Measurements from ENCODE around the gene HMG20B.
"Not testable (repeated sequence)": the region's sequence is repeated elsewhere in the genome, so short reads cannot be mapped to it uniquely, and the experiment has no call there.

Gene HMG20B

GRCh38 chr19:3572855-3573161, at the start of gene HMG20B:
HMG20B (plus strand) TSS chr19:3572944; CDS start chr19:3573310, 366 bp downstream.
- no peak for DNase-seq (ENCODE audit: low read depth in 1 of 2, low spot score in 1 of 2)

- no peak for DNase-seq (ENCODE audit: low read depth in 1 of 2, low spot score in 1 of 2)
These were observed 49.2 kb upstream of the HMG20B start for GRCh38 chr19:3523361-3524077.

DNA sequence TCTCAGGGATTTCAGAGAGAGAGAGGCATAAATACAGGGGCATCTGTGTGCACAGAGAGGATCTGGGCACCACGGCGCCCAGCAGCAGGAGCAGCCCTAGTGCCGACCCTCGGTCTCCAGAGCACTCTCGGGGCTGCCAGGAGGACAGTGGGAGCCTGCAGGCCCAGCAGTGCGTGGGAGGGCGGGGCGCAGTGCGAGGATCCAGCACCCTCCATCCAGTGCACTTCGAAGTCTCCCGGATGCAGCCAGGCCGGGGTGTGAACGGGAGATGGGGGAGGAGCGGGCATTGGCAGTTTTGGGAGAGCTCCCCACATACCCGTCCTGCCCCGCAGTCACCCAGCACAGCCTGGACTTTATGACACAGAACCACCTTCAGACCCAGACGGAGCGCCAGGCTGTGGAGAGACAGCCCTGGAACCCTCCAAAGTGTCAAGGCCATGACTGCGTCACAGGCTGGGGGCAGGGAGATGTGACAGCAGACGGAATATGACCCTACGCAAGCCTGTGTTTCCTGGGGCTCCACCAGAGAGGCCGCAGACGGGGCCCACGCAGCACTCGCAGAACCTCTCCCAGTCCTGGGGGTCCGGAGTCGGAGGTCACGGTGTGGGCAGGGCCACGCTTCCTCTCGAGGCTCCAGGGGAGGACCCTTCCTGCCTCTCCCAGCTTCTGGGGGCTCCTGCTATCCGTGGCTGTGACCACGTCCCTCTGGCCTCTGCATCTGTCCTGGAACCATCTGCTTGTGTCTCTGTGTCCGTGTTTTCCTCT, 48.5 kb upstream of the HMG20B start:
- DNase-seq (ENCODE audit: low read depth in 1 of 2, low spot score in 1 of 2): no peak

GRCh38 chr19:3524904-3525451, 47.8 kb upstream of the HMG20B start:
- no peak for DNase-seq (ENCODE audit: low read depth in 1 of 2, low spot score in 1 of 2)

GRCh38 chr19:3526507-3527237, 46.1 kb upstream of the HMG20B start:
- no peak for DNase-seq (ENCODE audit: low read depth in 1 of 2, low spot score in 1 of 2)

- DNase-seq (ENCODE audit: low read depth in 1 of 2, low spot score in 1 of 2): no peak
These were observed 45.4 kb upstream of the HMG20B start for GRCh38 chr19:3527238-3527910.

GRCh38 chr19:3528080-3528479, 44.7 kb upstream of the HMG20B start:
- no peak for DNase-seq (ENCODE audit: low read depth in 1 of 2, low spot score in 1 of 2)

DNA sequence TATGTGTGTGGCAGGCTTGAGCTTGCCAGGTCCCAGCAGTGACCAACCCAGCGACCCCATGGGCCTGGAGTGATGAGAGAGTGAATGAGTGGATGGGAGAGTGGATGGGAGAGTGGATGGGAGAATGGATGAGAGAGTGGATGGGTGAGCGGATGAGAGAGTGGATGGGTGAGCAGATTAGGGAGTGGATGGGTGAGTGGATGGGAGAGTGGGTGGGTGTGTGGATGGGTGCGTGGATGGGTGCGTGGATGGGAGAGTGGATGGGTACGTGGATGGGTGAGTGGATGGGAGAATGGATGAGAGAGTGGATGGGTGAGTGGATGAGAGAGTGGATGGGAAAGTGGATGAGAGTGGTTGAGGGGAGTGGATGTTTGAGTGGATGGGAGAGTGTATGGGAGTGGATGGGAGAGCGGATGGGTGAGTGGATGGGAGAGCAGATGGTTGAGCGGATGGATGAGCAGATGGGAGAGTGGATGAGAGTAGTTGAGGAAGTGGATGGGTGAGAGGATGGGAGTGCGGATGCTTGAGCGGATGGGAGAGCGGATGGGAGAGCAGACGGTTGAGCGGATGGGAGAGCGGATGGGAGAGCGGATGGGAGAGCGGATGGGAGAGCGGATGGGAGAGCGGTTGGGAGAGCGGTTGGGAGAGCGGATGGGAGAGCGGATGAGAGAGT, 44.1 kb upstream of the HMG20B start:
- no peak for DNase-seq (ENCODE audit: low read depth in 1 of 2, low spot score in 1 of 2)

DNA sequence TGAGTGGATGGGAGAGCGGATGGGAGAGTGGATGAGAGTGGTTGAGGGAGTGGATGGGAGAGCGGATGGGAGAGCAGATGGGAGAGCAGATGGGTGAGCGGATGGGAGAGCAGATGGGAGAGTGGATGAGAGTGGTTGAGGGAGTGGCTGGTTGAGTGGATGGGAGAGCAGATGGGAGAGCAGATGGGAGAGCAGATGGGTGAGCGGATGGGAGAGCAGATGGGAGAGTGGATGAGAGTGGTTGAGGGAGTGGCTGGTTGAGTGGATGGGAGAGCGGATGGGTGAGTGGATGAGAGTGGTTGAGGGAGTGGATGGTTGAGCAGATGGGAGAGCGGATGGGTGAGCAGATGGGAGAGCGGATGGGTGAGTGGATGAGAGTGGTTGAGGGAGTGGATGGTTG, 43.4 kb upstream of the HMG20B start:
- not testable (repeated sequence) for DNase-seq (ENCODE audit: low read depth in 1 of 2, low spot score in 1 of 2)

GRCh38 chr19:3530389-3530788, 42.4 kb upstream of the HMG20B start:
- DNase-seq (ENCODE audit: low read depth in 1 of 2, low spot score in 1 of 2): no peak

- no peak for DNase-seq (ENCODE audit: low read depth in 1 of 2, low spot score in 1 of 2)
These were observed 41.0 kb upstream of the HMG20B start for GRCh38 chr19:3531716-3532115.

GRCh38 chr19:3532154-3532786, 40.5 kb upstream of the HMG20B start:
- DNase-seq (ENCODE audit: low read depth in 1 of 2, low spot score in 1 of 2): no peak

DNA sequence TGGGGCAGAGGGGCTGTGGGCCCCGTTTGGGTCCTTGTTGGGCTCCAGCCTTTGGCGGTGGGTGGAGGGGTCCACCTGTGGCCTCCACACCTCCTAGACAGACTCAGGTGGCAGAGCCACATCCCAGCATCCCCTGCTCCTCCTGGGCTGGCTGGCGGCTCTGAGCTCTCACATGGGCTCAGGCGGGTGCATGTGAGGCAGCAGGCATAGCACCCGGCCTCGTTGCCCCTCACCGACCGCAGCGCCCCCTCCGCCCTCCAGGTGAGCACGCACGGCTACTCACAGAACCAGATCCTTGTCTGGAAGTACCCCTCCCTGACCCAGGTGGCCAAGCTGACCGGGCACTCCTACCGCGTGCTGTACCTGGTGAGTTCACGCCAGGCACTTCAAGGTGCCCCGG, 39.7 kb upstream of the HMG20B start:
- no peak for DNase-seq (ENCODE audit: low read depth in 1 of 2, low spot score in 1 of 2)

- DNase-seq (ENCODE audit: low read depth in 1 of 2, low spot score in 1 of 2): no peak
These were observed 39.1 kb upstream of the HMG20B start for GRCh38 chr19:3533563-3534216.

GRCh38 chr19:3534375-3535234, 38.1 kb upstream of the HMG20B start:
- DNase-seq (ENCODE audit: low read depth in 1 of 2, low spot score in 1 of 2): no peak

DNA sequence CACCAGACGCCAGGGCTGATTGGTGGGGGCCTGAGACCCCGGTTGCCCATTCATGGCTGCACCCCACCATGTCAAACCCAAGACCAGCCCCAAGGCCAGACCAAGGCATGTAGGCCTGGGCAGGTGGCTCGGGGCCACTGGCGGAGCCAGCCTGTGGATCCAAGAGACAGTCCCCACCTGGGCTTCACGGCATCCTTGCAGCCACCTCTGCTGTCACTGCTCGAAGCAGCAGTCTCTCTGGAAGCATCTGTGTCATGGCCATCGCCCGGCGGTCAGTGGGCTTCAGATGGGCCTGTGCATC, 37.6 kb upstream of the HMG20B start:
- no peak for DNase-seq (ENCODE audit: low read depth in 1 of 2, low spot score in 1 of 2)

GRCh38 chr19:3535563-3535965, 37.2 kb upstream of the HMG20B start:
- no peak for DNase-seq (ENCODE audit: low read depth in 1 of 2, low spot score in 1 of 2)

DNA sequence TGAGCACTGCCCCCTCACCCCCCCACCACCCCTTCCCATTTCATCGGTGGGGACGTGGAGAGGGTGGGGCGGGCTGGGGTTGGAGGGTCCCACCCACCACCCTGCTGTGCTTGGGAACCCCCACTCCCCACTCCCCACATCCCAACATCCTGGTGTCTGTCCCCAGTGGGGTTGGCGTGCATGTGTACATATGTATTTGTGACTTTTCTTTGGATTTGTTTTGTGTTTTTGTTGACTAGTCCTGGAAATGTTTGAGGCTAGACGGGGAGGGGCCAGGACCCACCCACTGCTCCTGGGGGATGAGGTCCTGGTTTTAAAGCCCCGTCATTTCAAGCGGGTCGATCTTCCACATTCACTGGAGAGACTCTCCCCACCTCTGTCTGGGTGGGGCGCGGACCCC, 36.8 kb upstream of the HMG20B start:
- no peak for DNase-seq (ENCODE audit: low read depth in 1 of 2, low spot score in 1 of 2)

All from activated T-helper 1 cell treated with anti-CD3 and anti-CD28 coated beads, Interleukin-2, amount 50 U/mL, for 16 hours (primary cell).